Coronary artery (tissue), 2 donors: ENCODE measurements around the gene RADX.

Experiments
- DNase-seq: peaks from one replicate; pipeline ENCODE4 v3.0.0-alpha.2; 2017; ENCODE audit warnings: low spot score
- H3K27ac ChIP-seq, 2 donors: fragments of 200-600 bp; sonication (generic); one replicate each; pipeline ENCODE4 v1.5.1; 2016 to 2019
- H3K4me3 ChIP-seq: fragments of 200-600 bp; sonication (generic); 2 replicates; pipeline ENCODE4 v1.5.1; 2016; ENCODE audit warnings: mild to moderate bottlenecking, moderate library complexity
- TF ChIP-seq, protein P1 (sequence below): fragments of 200-600 bp; sonication (generic); IDR thresholded peaks from one replicate; pipeline ENCODE4 v1.5.1; 2019; ENCODE audit warnings: antibody characterized with exemption

The RADX gene

DNA sequence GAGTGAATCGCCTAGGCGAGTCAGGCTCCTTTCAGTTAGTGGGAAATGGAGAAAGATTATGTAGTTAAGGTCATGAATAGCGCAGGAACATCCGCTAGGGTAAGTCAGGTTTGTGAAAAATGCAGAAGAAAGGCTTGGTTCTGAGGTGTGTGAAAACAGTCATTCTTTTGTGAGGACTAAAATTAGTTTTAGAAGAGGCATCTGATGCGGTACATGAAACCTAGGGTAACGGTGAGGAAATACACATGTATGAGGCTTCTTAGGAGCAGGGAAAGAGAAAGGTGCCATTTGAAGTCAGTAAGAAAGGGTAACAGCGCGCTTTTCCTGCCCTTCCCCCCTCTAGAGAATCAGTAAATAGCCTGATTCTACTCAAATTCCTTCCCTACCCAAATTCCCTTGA lies 114.2 kb downstream of the RADX start:
- DNase-seq = no peak
- TF ChIP-seq, protein P1, sequence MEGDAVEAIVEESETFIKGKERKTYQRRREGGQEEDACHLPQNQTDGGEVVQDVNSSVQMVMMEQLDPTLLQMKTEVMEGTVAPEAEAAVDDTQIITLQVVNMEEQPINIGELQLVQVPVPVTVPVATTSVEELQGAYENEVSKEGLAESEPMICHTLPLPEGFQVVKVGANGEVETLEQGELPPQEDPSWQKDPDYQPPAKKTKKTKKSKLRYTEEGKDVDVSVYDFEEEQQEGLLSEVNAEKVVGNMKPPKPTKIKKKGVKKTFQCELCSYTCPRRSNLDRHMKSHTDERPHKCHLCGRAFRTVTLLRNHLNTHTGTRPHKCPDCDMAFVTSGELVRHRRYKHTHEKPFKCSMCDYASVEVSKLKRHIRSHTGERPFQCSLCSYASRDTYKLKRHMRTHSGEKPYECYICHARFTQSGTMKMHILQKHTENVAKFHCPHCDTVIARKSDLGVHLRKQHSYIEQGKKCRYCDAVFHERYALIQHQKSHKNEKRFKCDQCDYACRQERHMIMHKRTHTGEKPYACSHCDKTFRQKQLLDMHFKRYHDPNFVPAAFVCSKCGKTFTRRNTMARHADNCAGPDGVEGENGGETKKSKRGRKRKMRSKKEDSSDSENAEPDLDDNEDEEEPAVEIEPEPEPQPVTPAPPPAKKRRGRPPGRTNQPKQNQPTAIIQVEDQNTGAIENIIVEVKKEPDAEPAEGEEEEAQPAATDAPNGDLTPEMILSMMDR = no peak
- peak overlapping the region; percentile 61 for H3K4me3 ChIP-seq
- H3K27ac ChIP-seq = no peak overlapping the region

DNA sequence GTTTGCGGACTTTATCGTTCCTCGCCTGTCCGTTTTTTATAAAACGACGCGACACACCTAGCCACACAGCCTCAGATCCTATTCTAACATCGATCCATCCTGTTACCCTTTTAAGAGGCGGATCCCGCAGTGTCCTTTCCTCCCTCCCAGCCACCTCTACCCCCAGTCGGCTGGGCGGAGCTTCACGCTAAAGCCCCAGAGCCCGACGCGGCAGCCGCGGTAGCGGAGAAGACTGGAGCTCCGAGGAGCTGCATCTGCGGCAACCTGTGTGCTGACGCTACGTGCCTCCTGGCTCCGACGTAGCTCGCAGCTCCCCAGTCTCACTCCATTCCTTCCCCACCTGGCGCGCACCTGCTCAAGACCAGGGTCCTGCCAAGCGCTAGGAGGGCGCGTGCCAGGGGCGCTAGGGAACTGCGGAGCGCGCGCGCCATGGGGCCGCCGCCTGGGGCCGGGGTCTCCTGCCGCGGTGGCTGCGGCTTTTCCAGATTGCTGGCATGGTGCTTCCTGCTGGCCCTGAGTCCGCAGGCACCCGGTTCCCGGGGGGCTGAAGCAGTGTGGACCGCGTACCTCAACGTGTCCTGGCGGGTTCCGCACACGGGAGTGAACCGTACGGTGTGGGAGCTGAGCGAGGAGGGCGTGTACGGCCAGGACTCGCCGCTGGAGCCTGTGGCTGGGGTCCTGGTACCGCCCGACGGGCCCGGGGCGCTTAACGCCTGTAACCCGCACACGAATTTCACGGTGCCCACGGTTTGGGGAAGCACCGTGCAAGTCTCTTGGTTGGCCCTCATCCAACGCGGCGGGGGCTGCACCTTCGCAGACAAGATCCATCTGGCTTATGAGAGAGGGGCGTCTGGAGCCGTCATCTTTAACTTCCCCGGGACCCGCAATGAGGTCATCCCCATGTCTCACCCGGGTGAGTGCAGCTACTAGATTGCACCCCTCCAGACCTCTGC lies 115.0 kb downstream of the RADX start, which contains the start of gene RNF128:
Gene RNF128, plus strand, starts transcription at position 217 of the 953 bp plus-strand sequence. Its CDS starts 213 bp downstream, at position 430.
- DNase-seq = no peak
- Histone ChIP-seq H3K4me3 (peak within 1 kb of the TSS; percentile 61), H3K27ac (no peak within 1 kb of the TSS)
- TF ChIP-seq, protein P1 = no peak

DNA sequence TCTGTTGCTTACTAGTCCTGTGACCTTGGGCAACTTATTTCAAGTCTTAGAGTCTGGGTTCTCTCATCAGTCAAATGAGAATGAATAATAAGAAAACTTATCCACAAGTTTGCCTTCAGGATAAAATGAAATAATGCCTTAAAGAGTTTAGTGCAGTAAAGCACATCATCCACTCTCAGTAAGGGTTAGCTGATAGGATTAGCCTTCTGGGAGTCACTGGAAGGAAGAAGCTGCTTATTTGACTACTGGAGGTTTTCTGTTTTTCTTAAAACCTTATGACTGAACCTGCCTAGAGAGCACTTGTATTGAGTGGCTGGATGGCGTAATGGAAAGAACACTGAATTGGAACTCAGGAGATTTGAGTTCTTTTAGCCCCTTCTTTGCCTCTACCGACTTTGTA lies 116.6 kb downstream of the RADX start:
- no peak overlapping the region for H3K4me3 ChIP-seq
- TF ChIP-seq, protein P1 = no peak
- no peak for DNase-seq
- no peak overlapping the region for H3K27ac ChIP-seq
